Measurements from ENCODE around the gene HEYL.
"Not testable (repeated sequence)": the region's sequence is repeated elsewhere in the genome, so short reads cannot be mapped to it uniquely, and the experiment has no call there.

The HEYL gene

DNA sequence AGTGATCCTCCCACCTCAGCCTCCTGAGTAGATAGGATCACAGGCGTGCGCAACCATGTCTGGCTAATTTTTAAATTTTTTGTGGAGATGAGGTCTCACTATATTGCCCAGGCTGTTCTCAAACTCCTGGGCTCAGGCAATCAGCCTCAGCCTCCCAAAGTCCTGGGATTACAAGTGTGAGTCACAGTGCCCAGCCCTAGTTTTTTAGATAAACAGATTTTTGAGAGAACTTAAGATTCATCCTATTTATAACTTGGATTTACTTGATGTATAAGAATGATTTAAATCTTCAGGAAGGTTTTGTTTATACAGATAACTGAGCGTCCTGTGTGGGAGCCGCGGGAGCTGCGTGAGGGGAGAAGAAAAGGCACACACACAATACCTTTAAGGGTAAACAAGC lies 26.2 kb downstream of the HEYL start:
- TF ChIP-seq, protein P1, sequence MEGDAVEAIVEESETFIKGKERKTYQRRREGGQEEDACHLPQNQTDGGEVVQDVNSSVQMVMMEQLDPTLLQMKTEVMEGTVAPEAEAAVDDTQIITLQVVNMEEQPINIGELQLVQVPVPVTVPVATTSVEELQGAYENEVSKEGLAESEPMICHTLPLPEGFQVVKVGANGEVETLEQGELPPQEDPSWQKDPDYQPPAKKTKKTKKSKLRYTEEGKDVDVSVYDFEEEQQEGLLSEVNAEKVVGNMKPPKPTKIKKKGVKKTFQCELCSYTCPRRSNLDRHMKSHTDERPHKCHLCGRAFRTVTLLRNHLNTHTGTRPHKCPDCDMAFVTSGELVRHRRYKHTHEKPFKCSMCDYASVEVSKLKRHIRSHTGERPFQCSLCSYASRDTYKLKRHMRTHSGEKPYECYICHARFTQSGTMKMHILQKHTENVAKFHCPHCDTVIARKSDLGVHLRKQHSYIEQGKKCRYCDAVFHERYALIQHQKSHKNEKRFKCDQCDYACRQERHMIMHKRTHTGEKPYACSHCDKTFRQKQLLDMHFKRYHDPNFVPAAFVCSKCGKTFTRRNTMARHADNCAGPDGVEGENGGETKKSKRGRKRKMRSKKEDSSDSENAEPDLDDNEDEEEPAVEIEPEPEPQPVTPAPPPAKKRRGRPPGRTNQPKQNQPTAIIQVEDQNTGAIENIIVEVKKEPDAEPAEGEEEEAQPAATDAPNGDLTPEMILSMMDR (IDR thresholded peaks at IDR 0.05; ENCODE audit: extremely low read depth, missing control alignments): no peak
- no peak for DNase-seq (ENCODE audit: low spot score)

DNA sequence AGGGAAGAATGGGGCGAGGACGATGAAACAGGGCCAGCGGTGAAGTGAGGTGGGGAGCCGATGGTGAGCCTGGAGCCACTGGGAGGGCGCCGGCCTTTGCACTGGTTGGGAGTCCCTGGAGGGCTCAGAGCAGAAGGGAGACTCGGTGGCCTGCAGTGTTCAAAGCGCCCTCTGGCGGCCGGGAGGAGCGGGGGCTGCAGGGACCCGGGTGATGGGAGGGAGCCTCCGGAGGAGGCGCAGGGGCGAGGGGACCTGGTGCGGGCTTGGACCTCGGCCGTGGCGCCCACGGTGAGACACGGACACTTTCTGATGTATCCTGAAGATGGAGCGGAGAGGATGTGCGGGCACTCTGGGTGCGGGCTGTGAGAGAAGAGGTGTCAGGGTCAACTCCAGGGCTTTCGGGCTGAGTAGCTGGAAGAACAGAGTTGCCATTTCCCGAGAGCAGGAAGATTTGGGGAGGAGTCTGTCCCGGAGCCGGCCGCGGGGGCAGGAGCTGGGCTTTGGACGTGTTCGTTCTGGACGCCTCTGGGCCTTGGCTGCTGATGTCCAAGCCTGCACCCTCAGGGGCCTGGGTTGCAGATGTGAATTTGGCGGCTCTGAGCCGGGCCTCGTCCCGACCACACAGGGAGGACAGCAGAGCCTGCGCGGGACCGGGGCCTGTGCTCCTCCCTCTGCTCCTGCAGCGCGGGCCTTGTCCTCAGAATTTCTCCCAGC lies 29.7 kb downstream of the HEYL start:
- TF ChIP-seq, protein P1 (IDR thresholded peaks at IDR 0.05; ENCODE audit: extremely low read depth, missing control alignments): peak; percentile 96
- DNase-seq (ENCODE audit: low spot score): peak; percentile 80

DNA sequence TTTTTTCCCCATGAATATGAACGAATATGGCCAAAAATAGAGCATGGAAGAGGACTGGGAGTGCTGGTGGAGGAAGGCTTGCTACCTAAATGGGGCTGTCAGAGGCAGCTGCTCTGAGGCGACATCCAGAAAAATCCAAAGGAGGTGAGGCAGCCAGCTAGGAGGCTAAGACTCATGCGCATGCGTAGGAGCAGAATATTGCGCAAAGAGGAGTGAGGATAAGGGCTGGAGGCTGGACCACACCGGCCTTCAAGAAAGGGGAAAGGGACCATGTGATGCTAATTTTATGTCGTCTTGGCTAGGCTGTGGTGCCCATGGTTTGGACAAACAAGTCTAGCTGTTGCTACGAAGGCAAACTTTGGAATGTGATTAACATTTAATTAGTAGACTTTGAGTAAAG lies 30.5 kb downstream of the HEYL start:
- TF ChIP-seq, protein P1 (IDR thresholded peaks at IDR 0.05; ENCODE audit: extremely low read depth, missing control alignments): no peak
- no peak for DNase-seq (ENCODE audit: low spot score)

DNA sequence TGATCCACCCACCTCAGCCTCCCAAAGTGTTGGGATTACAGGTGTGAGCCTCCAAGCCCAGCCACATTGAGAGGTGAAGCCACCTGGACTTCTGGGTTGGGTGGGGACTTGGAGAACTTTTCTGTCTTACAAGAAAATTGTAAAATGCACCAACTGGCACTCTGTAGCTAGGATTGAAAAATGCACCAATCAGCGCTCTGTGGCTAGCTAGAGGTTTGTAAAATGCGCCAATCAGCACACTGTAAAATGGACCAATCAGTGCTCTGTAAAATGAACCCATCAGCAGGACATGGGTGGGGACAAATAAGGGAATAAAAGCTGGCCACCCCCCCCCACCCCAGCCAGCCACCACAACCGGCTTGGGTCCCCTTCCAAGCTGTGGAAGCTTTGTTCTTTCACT lies 35.8 kb downstream of the HEYL start:
- not testable (repeated sequence) for DNase-seq (ENCODE audit: low spot score)

DNA sequence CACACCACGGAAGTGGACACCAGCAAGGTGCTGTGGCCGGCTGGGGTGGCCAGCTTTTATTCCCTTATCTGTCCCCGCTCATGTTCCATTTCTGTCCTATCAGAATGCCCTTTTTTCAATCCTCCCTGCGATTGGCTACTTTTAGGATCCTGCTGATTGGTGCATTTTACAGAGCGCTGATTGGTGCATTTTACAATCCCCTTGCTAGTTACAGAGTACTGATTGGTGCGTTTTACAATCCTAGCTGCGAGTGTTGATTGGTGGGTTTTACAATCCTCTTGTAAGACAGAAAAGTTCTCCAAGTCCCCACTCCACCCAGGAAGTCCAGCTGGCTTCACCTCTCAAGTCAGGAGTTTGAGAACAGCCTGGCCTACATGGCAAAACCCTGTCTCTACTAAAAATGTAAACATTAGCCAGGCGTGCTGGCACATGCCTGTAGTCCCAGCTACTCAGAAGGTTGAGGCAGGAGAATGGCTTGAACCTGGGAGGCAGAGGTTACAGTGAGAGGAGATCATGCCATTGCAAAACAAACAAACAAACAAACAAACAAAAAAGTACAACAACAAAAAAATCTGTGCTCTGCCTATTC lies 37.7 kb downstream of the HEYL start:
- DNase-seq (ENCODE audit: low spot score): not testable (repeated sequence)

DNA sequence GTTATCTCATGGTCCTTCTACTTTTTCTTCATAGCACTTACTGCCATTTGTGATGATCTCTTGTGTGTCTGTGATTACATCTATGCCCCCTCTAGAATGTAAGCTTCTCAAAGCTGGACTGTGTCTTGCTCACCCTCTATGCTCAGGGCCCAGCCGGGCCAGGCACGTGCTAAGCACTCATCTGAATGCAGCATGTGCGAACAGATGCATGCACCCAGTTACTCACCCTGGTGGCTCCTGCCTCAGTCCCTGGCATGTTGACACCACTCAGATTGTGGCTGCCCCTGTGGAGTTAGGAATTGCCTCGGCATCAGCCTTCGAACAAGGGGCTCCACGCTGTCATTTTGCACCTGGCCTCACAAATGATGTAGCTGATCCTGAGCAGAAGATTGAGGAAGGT lies 43.3 kb downstream of the HEYL start:
- TF ChIP-seq, protein P1 (IDR thresholded peaks at IDR 0.05; ENCODE audit: extremely low read depth, missing control alignments): no peak
- DNase-seq (ENCODE audit: low spot score): no peak

DNA sequence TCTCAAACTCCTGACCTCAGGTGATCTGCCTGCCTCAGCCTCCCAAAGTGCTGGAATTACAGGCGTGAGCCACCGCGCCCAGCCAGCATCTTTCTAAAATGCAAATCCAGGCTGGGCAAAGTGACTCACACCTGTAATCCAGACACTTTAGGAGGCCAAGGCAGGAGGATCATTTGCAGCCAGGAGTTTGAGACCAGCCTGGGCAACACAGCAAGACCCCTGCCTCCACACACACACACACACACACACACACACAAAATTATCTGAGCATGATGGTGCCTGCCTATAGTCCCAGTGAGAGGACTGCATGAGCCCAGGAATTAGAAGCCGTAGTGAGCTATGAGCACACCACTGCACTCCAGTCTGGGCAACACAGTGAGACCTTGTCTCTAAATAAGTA lies 46.1 kb downstream of the HEYL start:
- TF ChIP-seq, protein P1 (IDR thresholded peaks at IDR 0.05; ENCODE audit: extremely low read depth, missing control alignments): no peak
- no peak for DNase-seq (ENCODE audit: low spot score)

DNA sequence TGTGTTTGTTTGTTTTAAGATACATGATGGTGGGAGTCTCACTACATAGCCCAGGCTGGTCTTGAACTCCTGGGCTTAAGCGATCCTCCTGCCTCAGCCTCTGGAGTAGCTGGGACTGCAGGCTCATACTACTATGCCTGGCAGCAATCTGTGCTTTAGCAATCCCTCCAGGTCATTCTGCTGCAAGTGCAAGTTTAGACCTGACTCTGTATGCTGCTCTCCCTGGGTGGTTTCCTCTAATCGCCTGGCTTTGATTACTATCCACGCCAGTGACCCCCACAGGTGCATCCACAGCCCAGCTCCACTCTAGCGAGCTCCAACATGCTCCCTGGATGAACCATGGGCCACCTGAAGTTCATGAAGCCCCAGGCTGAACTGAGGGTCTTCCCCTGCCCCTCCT lies 47.4 kb downstream of the HEYL start:
- DNase-seq (ENCODE audit: low spot score): no peak
- TF ChIP-seq, protein P1 (IDR thresholded peaks at IDR 0.05; ENCODE audit: extremely low read depth, missing control alignments): no peak

All from GM20000 (cell line).